ENCODE results near the gene SYS1. TPM values are rescaled to one million over a fixed set of nuclear protein-coding genes. Genes with fewer than 3 reads are reported as not detected.

SYS1 gene
- total RNA-seq, 2 donors from 2014 or later: 14.2 to 15.3 TPM

DNA sequence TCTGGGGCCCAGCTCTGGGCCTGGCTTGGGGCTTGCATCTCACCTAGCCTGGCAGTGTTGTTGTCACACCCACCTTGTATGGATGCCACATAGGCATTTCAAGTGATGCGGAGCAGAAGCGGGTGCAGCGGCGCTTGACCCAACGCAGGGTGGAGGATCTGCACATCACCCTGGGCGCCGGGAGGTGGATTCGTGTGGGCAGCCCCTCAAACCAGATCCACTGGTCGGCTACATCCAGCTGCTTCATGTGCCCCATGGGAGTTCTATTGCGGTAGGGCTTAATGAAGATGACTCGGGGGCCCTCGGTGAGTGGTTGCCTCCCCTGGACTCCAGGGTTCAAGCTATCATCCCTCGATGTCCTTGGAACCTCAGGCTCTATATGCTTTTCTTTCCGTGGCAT lies 12.0 kb downstream of the SYS1 start:
- WGBS, 2 donors: 93 to 95% methylated on average over 13 to 14 of the region's 14 CpGs
- intact Hi-C loops (cut with DNase I): loop anchor here (5.0 kb wide), 1 partner anchor 47 kb away; no protein-coding TSS in a partner anchor
- no peak overlapping the region for H3K27ac ChIP-seq

DNA sequence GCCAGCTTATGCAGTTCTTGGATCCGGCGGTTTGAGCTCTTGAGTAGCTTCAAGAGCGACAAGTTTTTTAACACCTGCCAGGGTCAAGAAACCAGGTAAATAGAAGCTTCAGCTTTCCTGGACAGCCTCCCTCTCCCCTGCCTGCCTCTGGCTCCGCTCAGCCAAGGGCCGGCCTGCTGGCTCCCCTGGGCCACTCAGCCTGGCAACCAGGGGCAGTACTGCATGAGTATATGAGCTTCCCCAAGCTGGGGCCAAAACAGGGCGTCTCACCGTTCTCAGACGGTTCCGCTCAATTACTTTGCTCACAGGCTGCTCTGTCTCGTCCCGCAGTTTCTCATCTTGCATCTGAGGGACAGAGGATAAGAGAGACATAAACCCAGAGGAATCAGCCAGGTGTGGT lies 14.3 kb downstream of the SYS1 start:
- H3K27ac ChIP-seq: no peak overlapping the region
- 79 to 83% methylated on average over 11 of the region's 11 CpGs for WGBS, 2 donors

More for the DNA sequence above, 12.0 kb downstream of the SYS1 start:
- H3K4me1 ChIP-seq: peaks cover 14% of the 10 kb centered on the region
- no peaks in the 10 kb centered on the region for H3K36me3 ChIP-seq (replicated peaks in 1 of 2; ENCODE audit: insufficient read depth in 1 of 2, low read depth in 2 of 2)
- H3K27me3 ChIP-seq: no peaks in the 10 kb centered on the region
- no peak for TF ChIP-seq POLR2A (IDR thresholded peaks at IDR 0.05)
- TF ChIP-seq, protein P1, sequence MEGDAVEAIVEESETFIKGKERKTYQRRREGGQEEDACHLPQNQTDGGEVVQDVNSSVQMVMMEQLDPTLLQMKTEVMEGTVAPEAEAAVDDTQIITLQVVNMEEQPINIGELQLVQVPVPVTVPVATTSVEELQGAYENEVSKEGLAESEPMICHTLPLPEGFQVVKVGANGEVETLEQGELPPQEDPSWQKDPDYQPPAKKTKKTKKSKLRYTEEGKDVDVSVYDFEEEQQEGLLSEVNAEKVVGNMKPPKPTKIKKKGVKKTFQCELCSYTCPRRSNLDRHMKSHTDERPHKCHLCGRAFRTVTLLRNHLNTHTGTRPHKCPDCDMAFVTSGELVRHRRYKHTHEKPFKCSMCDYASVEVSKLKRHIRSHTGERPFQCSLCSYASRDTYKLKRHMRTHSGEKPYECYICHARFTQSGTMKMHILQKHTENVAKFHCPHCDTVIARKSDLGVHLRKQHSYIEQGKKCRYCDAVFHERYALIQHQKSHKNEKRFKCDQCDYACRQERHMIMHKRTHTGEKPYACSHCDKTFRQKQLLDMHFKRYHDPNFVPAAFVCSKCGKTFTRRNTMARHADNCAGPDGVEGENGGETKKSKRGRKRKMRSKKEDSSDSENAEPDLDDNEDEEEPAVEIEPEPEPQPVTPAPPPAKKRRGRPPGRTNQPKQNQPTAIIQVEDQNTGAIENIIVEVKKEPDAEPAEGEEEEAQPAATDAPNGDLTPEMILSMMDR (IDR thresholded peaks at IDR 0.05): no peak
- no peak for ATAC-seq
- H3K4me3 ChIP-seq: no peak overlapping the region
- DNase-seq: no peak
- no peaks in the 10 kb centered on the region for H3K9me3 ChIP-seq

DNA sequence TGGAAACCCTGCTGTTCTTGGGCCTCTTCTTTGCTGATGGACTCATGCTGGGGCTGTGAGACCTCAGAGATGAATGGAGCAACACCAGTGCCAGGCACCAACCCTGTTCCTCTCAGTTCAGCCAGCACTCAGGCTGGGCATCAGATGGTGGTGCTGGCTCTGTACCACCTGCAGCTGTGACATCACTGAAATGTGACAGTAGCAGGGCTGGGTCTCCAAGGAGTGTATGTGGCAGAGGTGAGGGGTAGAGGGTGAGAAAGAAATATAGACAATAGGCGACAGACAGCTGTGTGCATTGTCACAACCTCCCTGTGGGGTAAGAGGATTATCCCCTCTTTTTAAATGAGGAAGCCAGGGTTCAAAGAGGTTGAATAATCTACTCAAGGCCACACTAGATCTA lies 15.2 kb downstream of the SYS1 start, which contains the start of gene TP53TG5:
TP53TG5 (minus strand) TSS at position 135 of the 400 bp plus-strand sequence; CDS start at position 46, 89 bp downstream.
- DNase-seq (no peak), ATAC-seq (no peak)
- Histone ChIP-seq H3K27ac (no peak within 1 kb of the TSS), H3K4me1 (peaks cover 10% of the 10 kb centered on the region), H3K36me3 (replicated peaks in 1 of 2; ENCODE audit: insufficient read depth in 1 of 2, low read depth in 2 of 2) (no peaks in the 10 kb centered on the region), H3K9me3 (no peaks in the 10 kb centered on the region), H3K27me3 (no peaks in the 10 kb centered on the region), H3K4me3 (no peak within 1 kb of the TSS)
- WGBS, 2 donors: 82 to 100% methylated on average over 1 of the region's 1 CpG
- intact Hi-C loops (cut with DNase I): loop anchor here (5.0 kb wide), 1 partner anchor 44 kb away; no protein-coding TSS in a partner anchor
- TF ChIP-seq, protein P1 (IDR thresholded peaks at IDR 0.05): no peak
- no peak for TF ChIP-seq POLR2A (IDR thresholded peaks at IDR 0.05)

More for the DNA sequence above, 14.3 kb downstream of the SYS1 start:
- Histone ChIP-seq H3K4me1 (peaks cover 14% of the 10 kb centered on the region), H3K4me3 (no peak overlapping the region), H3K36me3 (replicated peaks in 1 of 2; ENCODE audit: insufficient read depth in 1 of 2, low read depth in 2 of 2) (no peaks in the 10 kb centered on the region), H3K27me3 (no peaks in the 10 kb centered on the region), H3K9me3 (no peaks in the 10 kb centered on the region)
- no peak for TF ChIP-seq POLR2A (IDR thresholded peaks at IDR 0.05)
- TF ChIP-seq, protein P1 (IDR thresholded peaks at IDR 0.05): no peak
- no peak for DNase-seq
- intact Hi-C loops (cut with DNase I): loop anchor here (5.0 kb wide), 1 partner anchor 45 kb away; no protein-coding TSS in a partner anchor
- no peak for ATAC-seq

DNA sequence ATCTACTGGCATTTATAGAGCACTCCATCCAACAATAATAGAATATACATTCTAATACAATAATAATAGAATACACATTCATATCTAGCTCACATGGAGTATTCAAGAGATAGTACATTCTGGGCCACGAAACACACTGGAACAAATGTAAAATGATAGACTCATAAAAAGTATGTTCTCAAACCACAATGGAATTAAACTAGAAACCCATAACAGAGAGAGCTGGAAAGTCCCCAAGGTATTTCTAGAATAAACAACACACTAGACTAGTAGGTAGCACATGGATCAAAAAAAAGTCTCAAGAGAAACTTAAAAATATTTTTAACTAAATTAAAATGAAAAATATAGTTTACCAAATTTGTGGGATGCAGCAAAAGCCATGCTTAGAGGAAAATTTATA lies 24.3 kb downstream of the SYS1 start:
- 94 to 96% methylated on average over 1 of the region's 1 CpG for WGBS, 2 donors
- no peaks in the 10 kb centered on the region for H3K9me3 ChIP-seq
- no peaks in the 10 kb centered on the region for H3K27me3 ChIP-seq
- intact Hi-C loops (cut with DNase I): no loop called here
- H3K4me1 ChIP-seq: no peaks in the 10 kb centered on the region
- no peak overlapping the region for H3K27ac ChIP-seq
- ATAC-seq (no peak), DNase-seq (no peak)
- TF ChIP-seq, protein P1 (IDR thresholded peaks at IDR 0.05): no peak
- no peak for TF ChIP-seq POLR2A (IDR thresholded peaks at IDR 0.05)
- H3K4me3 ChIP-seq: no peak overlapping the region
- no peaks in the 10 kb centered on the region for H3K36me3 ChIP-seq (replicated peaks in 1 of 2; ENCODE audit: insufficient read depth in 1 of 2, low read depth in 2 of 2)

DNA sequence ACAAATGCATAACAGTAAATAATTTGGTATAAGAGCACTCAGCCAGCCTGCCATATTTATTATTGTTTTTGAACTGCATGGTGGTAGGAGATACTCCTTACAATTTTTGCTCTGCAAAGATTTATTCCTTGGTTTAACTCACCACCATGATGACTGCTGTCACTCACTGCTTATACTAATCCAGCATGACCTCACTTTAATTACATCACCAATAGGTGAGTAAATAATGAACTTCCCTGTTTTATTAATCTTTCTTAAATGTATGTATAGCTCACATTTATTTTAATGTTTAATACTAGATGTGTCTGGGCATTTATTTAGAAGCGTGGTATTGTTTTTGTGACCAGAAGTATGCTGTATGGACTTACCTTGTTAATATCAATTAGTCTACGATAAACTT lies 28.0 kb downstream of the SYS1 start:
- ATAC-seq (no peak), DNase-seq (no peak)
- no peak overlapping the region for H3K4me3 ChIP-seq
- TF ChIP-seq, protein P1 (IDR thresholded peaks at IDR 0.05): no peak
- TF ChIP-seq POLR2A (IDR thresholded peaks at IDR 0.05): no peak
- no peaks in the 10 kb centered on the region for H3K36me3 ChIP-seq (replicated peaks in 1 of 2; ENCODE audit: insufficient read depth in 1 of 2, low read depth in 2 of 2)
- 84 to 89% methylated on average over 2 of the region's 2 CpGs for WGBS, 2 donors
- no peaks in the 10 kb centered on the region for H3K9me3 ChIP-seq
- H3K27me3 ChIP-seq: no peaks in the 10 kb centered on the region
- H3K4me1 ChIP-seq: no peaks in the 10 kb centered on the region
- intact Hi-C loops (cut with DNase I): no loop called here
- H3K27ac ChIP-seq: no peak overlapping the region
